AG08396 (cell line): Measurements from ENCODE around the gene WDR76.

Experiments used
- DNase-seq: peaks from one replicate; pipeline ENCODE4 v3.0.0; 2012; ENCODE audit warnings: low spot score, mixed read lengths

The WDR76 gene

GRCh38 chr15:43877371-43877770, 50.6 kb downstream of the WDR76 start:
- no peak for DNase-seq

GRCh38 chr15:43878446-43878845, 51.6 kb downstream of the WDR76 start:
- DNase-seq, result no peak

GRCh38 chr15:43879386-43880355, 52.9 kb downstream of the WDR76 start:
- no peak for DNase-seq

GRCh38 chr15:43880406-43881194, 53.8 kb downstream of the WDR76 start:
- DNase-seq, result no peak

GRCh38 chr15:43881245-43881644, 54.4 kb downstream of the WDR76 start:
- no peak for DNase-seq

GRCh38 chr15:43881944-43882343, 55.1 kb downstream of the WDR76 start:
- DNase-seq, result no peak

GRCh38 chr15:43883571-43883970, 56.8 kb downstream of the WDR76 start:
- no peak for DNase-seq

- no peak for DNase-seq
Observed at GRCh38 chr15:43886558-43886957, 59.8 kb downstream of the WDR76 start.

GRCh38 chr15:43887901-43888300, 61.1 kb downstream of the WDR76 start:
- DNase-seq, result no peak

GRCh38 chr15:43889042-43889441, 62.2 kb downstream of the WDR76 start:
- no peak for DNase-seq

- no peak for DNase-seq
Observed at GRCh38 chr15:43893956-43894355, 67.2 kb downstream of the WDR76 start.

GRCh38 chr15:43895586-43895985, 68.8 kb downstream of the WDR76 start:
- no peak for DNase-seq

- DNase-seq, result no peak
Observed at GRCh38 chr15:43896543-43896942, 69.7 kb downstream of the WDR76 start.

- DNase-seq, result no peak
Observed at GRCh38 chr15:43898891-43899290, 72.1 kb downstream of the WDR76 start.

GRCh38 chr15:43899928-43900327, 73.1 kb downstream of the WDR76 start:
- no peak for DNase-seq

GRCh38 chr15:43900996-43901395, 74.2 kb downstream of the WDR76 start:
- no peak for DNase-seq

GRCh38 chr15:43901495-43901894, 74.7 kb downstream of the WDR76 start:
- no peak for DNase-seq

GRCh38 chr15:43903864-43904290, 77.1 kb downstream of the WDR76 start:
- DNase-seq, result peak; percentile 67

GRCh38 chr15:43905755-43906154, 79.0 kb downstream of the WDR76 start:
- DNase-seq, result no peak

GRCh38 chr15:43908516-43909050, 81.8 kb downstream of the WDR76 start:
- DNase-seq, result no peak

GRCh38 chr15:43911235-43911781, 84.5 kb downstream of the WDR76 start:
- peak; percentile 64 for DNase-seq

- no peak for DNase-seq
Observed at GRCh38 chr15:43912208-43912607, 85.4 kb downstream of the WDR76 start.
